ENCODE results near the gene CD247. TPM values are rescaled to one million over a fixed set of nuclear protein-coding genes. Genes with fewer than 3 reads are reported as not detected.

Gene CD247
- total and polyA plus RNA-seq, 9 of the 15 experiments (the other 6 are each of a cell fraction or from before 2014, with no cell fraction given) = 0.08 to 0.42 (median 0.28) TPM; not detected in 5

DNA sequence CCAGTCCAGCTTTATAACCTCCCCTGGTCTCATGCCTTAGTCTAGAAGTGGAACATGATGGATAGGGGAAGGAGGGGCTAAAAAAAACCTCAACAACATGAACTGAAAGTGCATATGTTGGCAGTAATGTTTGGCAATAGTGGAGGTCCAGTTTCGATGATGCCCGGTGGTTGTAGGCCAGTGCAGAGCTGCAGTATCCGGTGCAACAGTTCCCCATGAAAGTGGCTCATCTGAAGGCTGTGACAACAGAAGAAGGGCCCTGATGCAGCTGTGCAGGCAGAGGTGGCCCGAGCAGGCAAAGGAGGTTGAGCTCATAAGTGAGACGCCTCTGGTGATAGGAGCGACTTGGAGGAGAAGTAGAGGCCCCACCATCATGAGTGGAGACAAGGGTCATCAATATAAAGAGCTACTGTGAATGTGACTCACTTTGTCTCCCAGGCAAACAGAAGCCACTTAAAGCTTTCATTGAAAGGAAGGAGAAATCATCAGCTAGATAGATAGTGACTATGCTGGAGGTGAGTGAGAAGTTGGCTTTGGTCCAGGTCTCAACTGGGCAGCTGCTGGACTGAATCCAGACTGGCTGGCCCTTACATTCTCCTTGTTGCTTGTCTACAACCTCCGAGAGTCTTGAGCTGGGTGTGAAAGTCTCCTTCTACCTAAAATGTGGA lies 45.4 kb upstream of the CD247 start:
- BruUV-seq (replicated peaks) = no TSS peak
- Histone ChIP-seq H3K9ac (ENCODE audit: insufficient read depth in 1 of 2, low read depth in 2 of 2, low read length in 2 of 2) (peak overlapping the region in 1 of 2 experiments; percentile 30; a peak in 1 of 4 replicates), H4K20me1 (replicated peaks; ENCODE audit: control insufficient read depth, insufficient read depth, low read length) (no peaks in the 10 kb centered on the region), H3K9me3 (replicated peaks; ENCODE audit: control insufficient read depth, insufficient read depth, low read depth, low read length) (no peaks in the 10 kb centered on the region), H3K79me2 (ENCODE audit: control insufficient read depth, insufficient read depth, low read length) (no peaks in the 10 kb centered on the region), H3K27ac (ENCODE audit: extremely low read depth, low read depth, low read length) (0 out of 3 replicates have a peak overlapping the region, but pooled peaks have one; percentile 8), H2AFZ (ENCODE audit: low read depth, low read length) (peak overlapping the region; percentile 24), H3K4me2 (ENCODE audit: insufficient read depth, low read length) (peak overlapping the region; percentile 55; the same call in 1 of the 2 replicates), H3K27me3 (ENCODE audit: control insufficient read depth in 2 of 2, insufficient read depth in 2 of 2, low read length in 2 of 2) (no peaks in the 10 kb centered on the region), H3K36me3 (ENCODE audit: control insufficient read depth, insufficient read depth, low read length) (no peaks in the 10 kb centered on the region), H3K4me3 (no peak overlapping the region), H3K9me1 (ENCODE audit: control insufficient read depth, insufficient read depth, low read length) (no peaks in the 10 kb centered on the region), H3K4me1 (replicated peaks in 1 of 2; ENCODE audit: control insufficient read depth in 2 of 2, insufficient read depth in 2 of 2, low read length in 2 of 2) (peaks cover 10 to 25% of the 10 kb centered on the region in 2 experiments)
- peak; percentile 64 to 79 (median 69) for DNase-seq (ENCODE audit: extremely low read depth in 1 of 4, low spot score in 3 of 4)
- FAIRE-seq = peak; percentile 91
- ATAC-seq = peak; percentile 81
- in situ Hi-C loops (cut with MboI) = no loop called here
- CTCF ChIA-PET (ENCODE audit: low intra/inter-chr PET ratio) = no interaction called here
- WGBS (ENCODE audit: insufficient coverage, low coverage, missing lambda C conversion rate) = 15% methylated on average over 7 of the region's 7 CpGs
- intact Hi-C loops (cut with micrococcal nuclease) = no loop called here
- POLR2A ChIA-PET = interaction anchor here (0.5 to 4.6 kb wide), 18 partner anchors 8 to 1029 kb away, joined by 3 to 42 read pairs (median 5); partner anchors contain the start of genes CREG1, POU2F1 and SFT2D2
- no peak for TF ChIP-seq PHB (CRISPR knock-in tag; IDR thresholded peaks at IDR 0.05)
- TF ChIP-seq MCM5 (IDR thresholded peaks at IDR 0.05; ENCODE audit: low read depth) = no peak
- no peak for TF ChIP-seq PBX2 (CRISPR knock-in tag; IDR thresholded peaks at IDR 0.05; ENCODE audit: low read depth)
- peak; percentile 37; the same call in 1 of the 2 replicates for TF ChIP-seq PBX2 (tag; conservative IDR thresholded peaks at IDR 0.05; ENCODE audit: low read depth)
- no peak for TF ChIP-seq SMAD3 (CRISPR knock-in tag; conservative IDR thresholded peaks at IDR 0.05)
- TF ChIP-seq CXXC5 (CRISPR knock-in tag; IDR thresholded peaks at IDR 0.05) = 0 out of 2 replicates have a peak, but pooled peaks have one; percentile 5
- TF ChIP-seq DPF2 (IDR thresholded peaks at IDR 0.05) = peak; percentile 67
- TF ChIP-seq ZBTB2 (IDR thresholded peaks at IDR 0.05) = no peak
- TF ChIP-seq HDGF (IDR thresholded peaks at IDR 0.05) = no peak
- no peak for TF ChIP-seq CREB3 (tag; conservative IDR thresholded peaks at IDR 0.05; ENCODE audit: low read depth)
- no peak for TF ChIP-seq ZNF184 (CRISPR knock-in tag; IDR thresholded peaks at IDR 0.05)
- TF ChIP-seq, protein P1, sequence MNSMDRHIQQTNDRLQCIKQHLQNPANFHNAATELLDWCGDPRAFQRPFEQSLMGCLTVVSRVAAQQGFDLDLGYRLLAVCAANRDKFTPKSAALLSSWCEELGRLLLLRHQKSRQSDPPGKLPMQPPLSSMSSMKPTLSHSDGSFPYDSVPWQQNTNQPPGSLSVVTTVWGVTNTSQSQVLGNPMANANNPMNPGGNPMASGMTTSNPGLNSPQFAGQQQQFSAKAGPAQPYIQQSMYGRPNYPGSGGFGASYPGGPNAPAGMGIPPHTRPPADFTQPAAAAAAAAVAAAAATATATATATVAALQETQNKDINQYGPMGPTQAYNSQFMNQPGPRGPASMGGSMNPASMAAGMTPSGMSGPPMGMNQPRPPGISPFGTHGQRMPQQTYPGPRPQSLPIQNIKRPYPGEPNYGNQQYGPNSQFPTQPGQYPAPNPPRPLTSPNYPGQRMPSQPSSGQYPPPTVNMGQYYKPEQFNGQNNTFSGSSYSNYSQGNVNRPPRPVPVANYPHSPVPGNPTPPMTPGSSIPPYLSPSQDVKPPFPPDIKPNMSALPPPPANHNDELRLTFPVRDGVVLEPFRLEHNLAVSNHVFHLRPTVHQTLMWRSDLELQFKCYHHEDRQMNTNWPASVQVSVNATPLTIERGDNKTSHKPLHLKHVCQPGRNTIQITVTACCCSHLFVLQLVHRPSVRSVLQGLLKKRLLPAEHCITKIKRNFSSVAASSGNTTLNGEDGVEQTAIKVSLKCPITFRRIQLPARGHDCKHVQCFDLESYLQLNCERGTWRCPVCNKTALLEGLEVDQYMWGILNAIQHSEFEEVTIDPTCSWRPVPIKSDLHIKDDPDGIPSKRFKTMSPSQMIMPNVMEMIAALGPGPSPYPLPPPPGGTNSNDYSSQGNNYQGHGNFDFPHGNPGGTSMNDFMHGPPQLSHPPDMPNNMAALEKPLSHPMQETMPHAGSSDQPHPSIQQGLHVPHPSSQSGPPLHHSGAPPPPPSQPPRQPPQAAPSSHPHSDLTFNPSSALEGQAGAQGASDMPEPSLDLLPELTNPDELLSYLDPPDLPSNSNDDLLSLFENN (IDR thresholded peaks at IDR 0.05; ENCODE audit: low read depth in 2 of 2, low read length in 2 of 2) = no peak
- no peak for TF ChIP-seq NFXL1 (CRISPR knock-in tag; IDR thresholded peaks at IDR 0.05)
- peak; percentile 65 for TF ChIP-seq SMAD1 (IDR thresholded peaks at IDR 0.05; ENCODE audit: low read depth, low read length, partially characterized antibody)
